ENCODE results near the gene PTCHD4. TPM values are rescaled to one million over a fixed set of nuclear protein-coding genes. Genes with fewer than 3 reads are reported as not detected.
"Not testable (repeated sequence)": the region's sequence is repeated elsewhere in the genome, so short reads cannot be mapped to it uniquely, and the experiment has no call there.

PTCHD4 gene
- 0.13 TPM for polyA plus RNA-seq (2013, experiment 1 of 2; ENCODE audit: insufficient read length)
- polyA plus RNA-seq (2013, experiment 2 of 2; ENCODE audit: insufficient read length) = 0.18 TPM

- DNase-seq = peak; percentile 15
Measured at GRCh38 chr6:48111143-48111506, at the start of gene PTCHD4. Gene PTCHD4 (minus strand): TSS chr6:48111197. CDS start chr6:48068957, 42,240 bp downstream.

- DNase-seq = no peak
Measured at GRCh38 chr6:48151142-48151541, 40.1 kb upstream of the PTCHD4 start.

- no peak for DNase-seq
Measured at GRCh38 chr6:48150701-48151100, 39.7 kb upstream of the PTCHD4 start.

GRCh38 chr6:48147051-48147450, 36.1 kb upstream of the PTCHD4 start:
- DNase-seq = no peak

GRCh38 chr6:48144021-48144420, 33.0 kb upstream of the PTCHD4 start:
- DNase-seq = no peak

- no peak for DNase-seq
Measured at GRCh38 chr6:48141975-48142374, 31.0 kb upstream of the PTCHD4 start.

GRCh38 chr6:48139818-48140614, 29.0 kb upstream of the PTCHD4 start:
- DNase-seq = no peak

GRCh38 chr6:48136856-48137255, 25.9 kb upstream of the PTCHD4 start:
- DNase-seq = no peak

GRCh38 chr6:48135323-48136084, 24.5 kb upstream of the PTCHD4 start:
- DNase-seq = no peak

GRCh38 chr6:48134246-48134645, 23.2 kb upstream of the PTCHD4 start:
- DNase-seq = no peak

GRCh38 chr6:48123601-48124000, 12.6 kb upstream of the PTCHD4 start:
- no peak for DNase-seq

GRCh38 chr6:48121983-48122749, 11.2 kb upstream of the PTCHD4 start:
- DNase-seq = not testable (repeated sequence)

- no peak for DNase-seq
Measured at GRCh38 chr6:48116699-48117645, 6.0 kb upstream of the PTCHD4 start.

GRCh38 chr6:48113130-48113529, 2.1 kb upstream of the PTCHD4 start:
- no peak for DNase-seq

GRCh38 chr6:48111575-48111974, 578 bp upstream of the PTCHD4 start:
- DNase-seq = no peak

GRCh38 chr6:48110436-48111142, 408 bp downstream of the PTCHD4 start:
- DNase-seq = no peak

GRCh38 chr6:48109944-48110343, 1.1 kb downstream of the PTCHD4 start:
- no peak for DNase-seq

- DNase-seq = not testable (repeated sequence)
Measured at GRCh38 chr6:48102476-48103195, 8.4 kb downstream of the PTCHD4 start.

- DNase-seq = no peak
Measured at GRCh38 chr6:48101290-48101689, 9.7 kb downstream of the PTCHD4 start.

GRCh38 chr6:48100588-48100895, 10.5 kb downstream of the PTCHD4 start:
- no peak for DNase-seq

Data from fibroblast of skin of back (primary cell).